ENCODE data around the gene DNAH12. TPM values are rescaled to one million over a fixed set of nuclear protein-coding genes. Genes with fewer than 3 reads are reported as not detected.
"Not testable (repeated sequence)": the region's sequence is repeated elsewhere in the genome, so short reads cannot be mapped to it uniquely, and the experiment has no call there.

Gene DNAH12
- total RNA-seq, 1 donor from 2014 or later = 0.22 TPM

GRCh38 chr3:57314204-57314603 lies 229.9 kb downstream of the DNAH12 start:
- H3K36me3 Mint-ChIP-seq (ENCODE audit: unreplicated experiment) = peaks cover 5% of the 10 kb centered on the region
- DNase-seq = no peak
- TF ChIP-seq CTCF (IDR thresholded peaks at IDR 0.05; ENCODE audit: partially characterized antibody, unreplicated experiment) = no peak
- no peak overlapping the region for H3K27ac Mint-ChIP-seq (ENCODE audit: unreplicated experiment)
- H3K4me3 Mint-ChIP-seq (ENCODE audit: unreplicated experiment) = no peak overlapping the region
- peaks cover 1% of the 10 kb centered on the region for H3K27me3 Mint-ChIP-seq (ENCODE audit: unreplicated experiment)
- no peaks in the 10 kb centered on the region for H3K9me3 Mint-ChIP-seq (ENCODE audit: unreplicated experiment)
- H3K4me1 Mint-ChIP-seq (ENCODE audit: low read depth, unreplicated experiment) = no peaks in the 10 kb centered on the region

GRCh38 chr3:57309769-57310360 lies 234.3 kb downstream of the DNAH12 start:
- DNase-seq = no peak
- Mint-ChIP-seq H3K27ac (ENCODE audit: unreplicated experiment) (no peak overlapping the region), H3K4me3 (ENCODE audit: unreplicated experiment) (no peak overlapping the region), H3K36me3 (ENCODE audit: unreplicated experiment) (no peaks in the 10 kb centered on the region), H3K4me1 (ENCODE audit: low read depth, unreplicated experiment) (no peaks in the 10 kb centered on the region), H3K27me3 (ENCODE audit: unreplicated experiment) (no peaks in the 10 kb centered on the region), H3K9me3 (ENCODE audit: unreplicated experiment) (no peaks in the 10 kb centered on the region)
- no peak for TF ChIP-seq CTCF (IDR thresholded peaks at IDR 0.05; ENCODE audit: partially characterized antibody, unreplicated experiment)

- H3K27me3 Mint-ChIP-seq (ENCODE audit: unreplicated experiment); H3K27ac Mint-ChIP-seq (ENCODE audit: unreplicated experiment); H3K4me1 Mint-ChIP-seq (ENCODE audit: low read depth, unreplicated experiment); H3K4me3 Mint-ChIP-seq (ENCODE audit: unreplicated experiment); DNase-seq; H3K9me3 Mint-ChIP-seq (ENCODE audit: unreplicated experiment); H3K36me3 Mint-ChIP-seq (ENCODE audit: unreplicated experiment): not testable (repeated sequence)
Observed at GRCh38 chr3:57303520-57303919, 240.6 kb downstream of the DNAH12 start.

- no peak for DNase-seq
- Mint-ChIP-seq H3K4me3 (ENCODE audit: unreplicated experiment) (no peak overlapping the region), H3K36me3 (ENCODE audit: unreplicated experiment) (no peaks in the 10 kb centered on the region), H3K27ac (ENCODE audit: unreplicated experiment) (no peak overlapping the region), H3K4me1 (ENCODE audit: low read depth, unreplicated experiment) (no peaks in the 10 kb centered on the region), H3K27me3 (ENCODE audit: unreplicated experiment) (no peaks in the 10 kb centered on the region), H3K9me3 (ENCODE audit: unreplicated experiment) (no peaks in the 10 kb centered on the region)
- TF ChIP-seq CTCF (IDR thresholded peaks at IDR 0.05; ENCODE audit: partially characterized antibody, unreplicated experiment) = no peak
Observed at GRCh38 chr3:57298041-57298440, 246.1 kb downstream of the DNAH12 start.

GRCh38 chr3:57292897-57293526 lies 251.1 kb downstream of the DNAH12 start:
- Mint-ChIP-seq H3K4me1 (ENCODE audit: low read depth, unreplicated experiment) (no peaks in the 10 kb centered on the region), H3K27ac (ENCODE audit: unreplicated experiment) (no peak overlapping the region), H3K27me3 (ENCODE audit: unreplicated experiment) (no peaks in the 10 kb centered on the region), H3K9me3 (ENCODE audit: unreplicated experiment) (no peaks in the 10 kb centered on the region), H3K36me3 (ENCODE audit: unreplicated experiment) (no peaks in the 10 kb centered on the region), H3K4me3 (ENCODE audit: unreplicated experiment) (no peak overlapping the region)
- no peak for TF ChIP-seq CTCF (IDR thresholded peaks at IDR 0.05; ENCODE audit: partially characterized antibody, unreplicated experiment)
- DNase-seq = no peak

Measured in glutamatergic neuron (in vitro differentiated cells).